ENCODE measurements around the gene RAI1.
A peak's percentile ranks its signal among the peaks of the same experiment; 100 is the strongest.

- TF ChIP-seq HDAC2 (IDR thresholded peaks at IDR 0.05) (no peak), CTCF (IDR thresholded peaks at IDR 0.05) (no peak), SREBF2 (IDR thresholded peaks at IDR 0.05) (no peak), RNF2 (IDR thresholded peaks at IDR 0.05; ENCODE audit: borderline replicate concordance, low read depth) (no peak), POLR2A (IDR thresholded peaks at IDR 0.05; ENCODE audit: low read length) (no peak), MYC (IDR thresholded peaks at IDR 0.05; ENCODE audit: borderline replicate concordance, low read length) (no peak), EP300 (IDR thresholded peaks at IDR 0.05) (peak in 1 of 2 experiments; percentile 10; a peak in 1 of 5 replicates), FOSB (CRISPR knock-in tag; IDR thresholded peaks at IDR 0.05) (no peak), ESRRA (IDR thresholded peaks at IDR 0.05; ENCODE audit: borderline replicate concordance, low read length) (no peak), RFX5 (IDR thresholded peaks at IDR 0.05) (no peak), USF2 (IDR thresholded peaks at IDR 0.05) (no peak)
Measured at GRCh38 chr17:17820046-17820445, 138.8 kb downstream of the RAI1 start.

Measured in A549 (cell line).